Muscle of arm (tissue), 12 donors: ENCODE measurements around the gene MRGPRF. TPM values are rescaled to one million over a fixed set of nuclear protein-coding genes. Genes with fewer than 3 reads are reported as not detected.
"Not testable (repeated sequence)": the region's sequence is repeated elsewhere in the genome, so short reads cannot be mapped to it uniquely, and the experiment has no call there.

ENCODE experiments used
- DNase-seq: peaks from one replicate; pipeline ENCODE4 v3.0.0-alpha.2; 2013
- polyA plus RNA-seq, 12 donors: library from polyadenylated mRNA; unstranded; fragments of 120-200 nt; gene quantifications; one replicate each; pipeline ENCODE4 v1.2.1, GENCODE V29; 2013; ENCODE audit not compliant: insufficient read length in 12 of 12

MRGPRF gene
- polyA plus RNA-seq, 12 donors = 13.5 to 26.1 (median 19.1) TPM; not detected in 1

GRCh38 chr11:68990995-68991780 lies 21.9 kb downstream of the MRGPRF start:
- no peak for DNase-seq

- DNase-seq = no peak
Measured at GRCh38 chr11:68989936-68990606, 23.0 kb downstream of the MRGPRF start.

DNA sequence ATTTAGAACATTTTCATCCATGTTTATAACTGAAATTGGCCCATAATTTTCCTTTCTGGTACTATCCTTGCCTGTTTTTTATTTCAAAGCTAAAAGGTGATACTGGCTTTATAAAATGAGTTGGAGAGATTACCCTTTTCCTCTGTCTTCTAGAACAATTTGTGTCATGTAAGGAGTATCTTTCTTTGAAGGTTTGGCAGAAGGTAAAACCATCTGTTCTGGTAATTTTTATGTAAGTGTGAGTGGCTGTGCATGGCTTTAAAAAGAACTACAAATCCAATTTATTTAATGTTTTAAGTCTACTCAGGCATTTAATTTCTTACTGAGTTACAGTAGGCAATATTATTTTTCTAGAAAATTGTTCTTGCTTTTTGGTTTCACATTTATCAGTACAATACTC lies 24.6 kb downstream of the MRGPRF start:
- no peak for DNase-seq

GRCh38 chr11:68987211-68987610 lies 25.8 kb downstream of the MRGPRF start:
- DNase-seq = no peak

- no peak for DNase-seq
Measured at GRCh38 chr11:68983801-68984200, 29.2 kb downstream of the MRGPRF start.

GRCh38 chr11:68982134-68982533 lies 30.9 kb downstream of the MRGPRF start:
- no peak for DNase-seq

DNA sequence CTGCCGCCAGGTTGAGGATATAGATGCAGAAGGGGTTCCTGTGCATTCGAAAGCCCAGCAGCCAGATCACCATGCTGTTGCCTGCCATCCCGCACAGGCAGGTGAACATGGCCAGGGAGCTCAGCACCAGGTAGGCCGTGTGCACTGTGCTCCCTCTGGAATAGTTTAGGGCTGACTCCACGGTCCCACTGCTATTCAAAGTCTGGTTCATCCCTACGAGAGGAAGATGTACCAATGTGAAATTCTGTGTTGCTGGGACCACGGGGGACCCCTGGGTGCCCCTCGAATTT lies 32.3 kb downstream of the MRGPRF start, which contains the start of gene MRGPRD:
Gene MRGPRD, minus strand, starts transcription at position 211 of the 290 bp plus-strand sequence. Its CDS starts 0 bp downstream, at position 211.
- no peak for DNase-seq

GRCh38 chr11:68979931-68980775 lies 32.9 kb downstream of the MRGPRF start:
- DNase-seq = no peak

DNA sequence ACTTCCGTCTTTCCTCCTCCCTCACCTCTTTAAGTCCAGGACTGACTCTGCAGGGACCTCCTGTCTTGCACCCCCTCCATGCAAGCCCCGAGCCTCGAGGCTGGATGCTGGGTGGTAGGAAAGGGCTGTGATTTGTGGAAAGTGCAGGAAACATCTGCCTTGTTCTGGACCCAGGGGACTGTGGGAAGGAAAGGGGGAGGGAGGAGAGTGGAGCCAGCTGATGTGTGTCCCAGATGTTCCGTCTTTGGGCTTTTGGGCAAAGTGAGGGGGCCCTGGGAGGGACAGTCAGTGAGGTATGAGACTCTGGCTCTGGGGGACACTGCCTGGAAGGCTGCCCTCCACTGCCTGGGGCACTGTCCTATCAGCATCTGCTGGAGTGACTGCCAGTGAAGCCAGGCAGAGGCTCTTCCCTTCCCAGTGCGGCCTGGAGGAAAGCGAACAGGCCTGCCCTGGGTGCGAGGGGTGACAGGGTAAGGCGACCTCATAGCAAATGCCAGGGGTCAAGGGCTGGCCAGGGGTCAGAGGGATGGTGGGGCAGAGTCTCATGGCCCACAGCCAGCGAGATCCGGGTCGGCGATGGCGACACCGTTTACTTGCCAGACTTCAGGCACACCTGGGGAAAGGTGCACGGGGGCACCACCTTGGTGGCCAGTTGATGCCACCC lies 34.0 kb downstream of the MRGPRF start:
- peak; percentile 58 for DNase-seq

DNA sequence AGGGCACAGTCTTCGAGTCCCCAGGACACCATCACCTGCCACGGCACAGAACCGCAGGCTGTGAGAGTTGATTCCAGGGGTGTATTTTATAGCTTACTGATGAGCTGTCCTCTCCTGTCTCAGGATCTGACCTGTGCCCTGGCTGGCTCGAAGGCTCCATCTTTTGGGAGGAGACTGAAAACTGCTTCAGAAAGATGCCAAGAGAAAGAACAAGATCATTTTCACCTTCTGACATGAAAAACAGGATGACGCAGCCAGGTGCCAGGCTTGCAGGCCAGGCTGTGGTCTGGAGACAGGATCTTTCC lies 34.5 kb downstream of the MRGPRF start:
- no peak for DNase-seq

- no peak for DNase-seq
Measured at GRCh38 chr11:68977781-68978625, 35.0 kb downstream of the MRGPRF start.

- DNase-seq = no peak
Measured at GRCh38 chr11:68976563-68976962, 36.5 kb downstream of the MRGPRF start.

GRCh38 chr11:68976095-68976494 lies 37.0 kb downstream of the MRGPRF start:
- DNase-seq = no peak

DNA sequence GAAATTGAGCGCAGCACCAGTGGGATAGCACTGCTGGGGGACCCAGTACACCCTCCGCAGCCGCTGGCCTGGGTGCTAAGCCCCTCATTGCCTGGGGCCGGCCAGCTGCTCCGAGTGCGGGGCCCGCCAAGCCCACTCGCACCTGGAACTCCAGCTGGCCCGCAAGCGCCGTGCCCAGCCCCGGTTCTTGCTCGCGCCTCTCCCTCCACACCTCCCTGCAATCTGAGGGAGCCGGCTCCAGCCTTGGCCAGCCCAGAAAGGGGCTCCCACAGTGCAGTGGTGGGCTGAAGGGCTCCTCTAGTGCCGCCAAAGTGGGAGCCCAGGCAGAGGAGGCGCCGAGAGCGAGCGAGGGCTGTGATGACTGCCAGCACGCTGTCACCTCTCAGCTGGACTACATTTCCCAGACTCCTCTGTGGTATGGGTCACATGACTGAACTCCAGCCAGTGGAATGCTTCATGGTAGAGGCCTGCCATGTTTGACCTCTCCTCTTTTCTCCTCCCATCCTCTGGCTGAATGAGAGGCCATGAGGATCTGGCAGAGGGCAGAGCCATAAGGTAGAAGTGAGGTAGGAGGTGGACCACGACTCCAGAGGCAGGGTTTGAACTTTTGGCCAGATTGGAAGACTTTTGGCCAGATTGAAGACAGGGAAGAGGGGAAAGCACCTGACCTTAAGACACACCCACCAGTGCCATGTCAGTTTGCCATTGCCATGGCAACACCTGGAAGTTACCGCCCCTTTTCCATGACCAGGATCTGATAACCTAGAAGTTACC lies 38.4 kb downstream of the MRGPRF start:
- DNase-seq = no peak

- DNase-seq = not testable (repeated sequence)
Measured at GRCh38 chr11:68973706-68974105, 39.3 kb downstream of the MRGPRF start.

- no peak for DNase-seq
Measured at GRCh38 chr11:68973219-68973618, 39.8 kb downstream of the MRGPRF start.

- no peak for DNase-seq
Measured at GRCh38 chr11:68970921-68971636, 42.0 kb downstream of the MRGPRF start.

DNA sequence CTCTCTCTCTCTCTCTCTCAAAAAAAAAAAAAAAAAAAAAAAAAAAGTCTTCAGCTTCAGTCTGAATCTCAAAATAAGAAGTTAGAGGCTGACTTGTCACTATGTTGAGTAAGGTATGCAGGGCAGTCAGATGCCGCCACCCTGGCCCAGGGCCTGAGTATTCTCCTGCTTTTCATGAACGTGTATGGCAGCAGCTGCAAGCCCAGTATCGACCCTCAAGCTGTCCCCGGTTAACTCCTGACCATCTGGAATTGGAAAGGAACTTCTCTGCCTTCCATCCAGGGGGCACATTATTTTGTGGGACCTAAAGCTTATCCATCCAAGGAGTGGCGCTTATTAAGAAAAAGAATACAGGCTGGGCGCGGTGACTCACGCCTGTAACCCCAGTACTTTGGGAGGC lies 43.7 kb downstream of the MRGPRF start:
- no peak for DNase-seq
